GM19324 (cell line): ENCODE results near the gene RBM24.

Source experiments
- ATAC-seq: cut with Tn5 transposase; IDR thresholded peaks from one replicate; pipeline ENCODE4 v1.9.1; 2021; ENCODE audit warnings: mild to moderate bottlenecking, moderate library complexity; ENCODE audit not compliant: unreplicated experiment, low FRiP score

Gene RBM24

DNA sequence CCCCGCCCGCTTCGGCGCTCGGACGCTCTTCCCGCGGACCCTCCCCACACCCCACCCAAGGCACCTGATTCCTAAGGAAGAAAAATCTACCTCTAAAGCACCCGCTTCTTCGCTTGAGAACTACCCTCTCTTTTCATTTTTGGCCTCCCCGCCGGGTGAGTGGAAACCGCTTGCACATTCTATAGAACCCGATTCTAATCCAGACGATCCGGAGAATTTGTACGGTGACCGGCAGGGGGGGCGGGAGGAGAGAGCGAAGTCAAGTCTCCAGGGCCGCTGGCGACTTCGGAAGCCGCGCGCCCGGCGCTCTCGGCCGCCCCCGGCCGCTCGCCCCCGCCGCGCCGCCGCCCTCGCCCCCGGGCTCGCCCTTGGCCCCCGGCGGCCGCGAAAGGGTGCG, at the start of gene RBM24:
Gene RBM24, plus strand, starts transcription at position 262 of the 397 bp plus-strand sequence. CDS start 221 bp downstream, outside the sequence.
- no peak for ATAC-seq

DNA sequence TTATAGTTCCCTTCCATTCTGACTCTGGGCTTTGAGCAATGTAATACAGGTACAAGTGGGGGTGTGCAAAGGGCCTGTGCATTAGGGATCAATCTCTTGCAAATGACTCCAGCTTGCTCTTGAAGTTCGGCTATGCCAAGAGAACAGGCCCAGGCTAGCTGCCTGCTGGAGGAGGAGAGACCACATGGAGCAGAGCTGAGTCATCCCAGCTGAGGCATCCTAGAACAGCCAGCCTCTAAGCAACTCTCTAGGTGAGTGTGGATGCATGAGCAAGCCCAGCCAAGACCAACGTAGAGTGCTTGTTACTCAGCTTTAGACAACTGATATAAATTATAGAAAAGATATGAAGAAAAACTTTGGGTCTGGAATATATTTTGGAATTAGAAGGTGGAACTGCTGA, 47.6 kb upstream of the RBM24 start:
- ATAC-seq: no peak

DNA sequence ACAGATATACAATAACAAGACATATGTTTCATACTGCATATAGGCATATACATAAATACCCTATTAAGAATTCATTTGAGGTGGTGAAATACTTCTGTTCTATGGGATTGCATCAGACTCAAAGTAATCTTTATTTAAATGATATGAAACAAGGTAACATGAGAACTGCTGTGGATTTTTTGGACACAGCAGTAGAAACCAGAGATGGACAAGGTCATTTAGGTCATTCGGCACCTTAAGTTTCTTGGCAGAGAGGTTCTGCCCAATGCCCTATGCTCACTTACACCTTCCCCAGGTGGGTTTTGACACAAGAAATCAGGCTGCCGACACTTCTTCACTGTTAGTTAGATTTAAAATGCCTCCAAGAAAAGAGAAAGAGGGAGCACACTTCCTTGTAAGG, 43.9 kb upstream of the RBM24 start:
- no peak for ATAC-seq

DNA sequence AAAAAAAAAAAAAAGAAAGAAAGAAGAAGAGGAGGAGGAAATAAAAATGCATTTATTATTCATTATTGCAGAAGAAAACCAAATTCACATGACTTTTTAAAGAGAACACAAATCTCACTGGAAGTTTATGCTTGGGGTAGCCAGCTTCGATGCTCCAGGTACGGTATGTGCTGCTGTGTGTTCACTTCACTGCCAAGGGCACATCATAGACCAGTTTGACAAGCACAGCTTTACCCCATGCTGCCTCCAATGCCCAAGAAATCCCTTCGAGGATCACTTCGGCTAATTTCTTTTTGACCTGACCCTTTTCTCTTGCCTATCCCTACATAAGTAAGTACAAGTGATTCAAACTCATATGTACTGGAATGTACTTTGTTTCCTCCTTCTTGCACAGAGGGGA, 41.9 kb upstream of the RBM24 start:
- no peak for ATAC-seq

DNA sequence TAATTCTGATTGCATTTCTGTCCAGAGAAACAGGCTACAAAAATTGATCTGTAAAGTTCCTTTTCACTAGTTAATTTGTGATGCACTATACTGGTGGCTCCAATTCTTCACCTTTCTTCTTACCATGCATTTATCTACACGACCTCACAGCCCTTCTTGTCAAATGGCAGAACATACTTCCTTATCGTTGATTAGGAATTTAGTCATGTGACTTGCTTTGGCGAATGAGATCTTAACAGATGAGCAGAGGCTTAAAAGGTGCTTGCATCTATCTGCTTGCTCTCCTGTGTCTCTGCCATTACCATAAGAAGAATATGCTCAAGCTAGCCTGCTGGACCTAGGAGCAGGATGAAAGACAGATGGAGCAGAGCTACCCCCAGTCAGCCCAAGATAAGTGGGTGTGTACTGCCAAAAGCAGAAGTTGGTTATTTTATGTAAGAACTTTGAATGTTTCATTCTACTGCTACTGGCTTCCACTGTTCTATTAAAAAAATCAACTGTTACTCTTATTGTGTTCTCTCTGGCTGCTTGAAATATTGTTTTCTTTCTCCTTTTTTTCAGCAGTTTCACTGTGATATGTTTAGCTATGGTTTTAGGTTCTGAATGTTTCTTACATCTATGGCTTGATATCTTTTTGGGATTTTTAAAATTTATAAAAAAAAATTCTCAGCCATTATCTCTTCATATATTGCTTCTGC, 40.2 kb upstream of the RBM24 start:
- no peak for ATAC-seq

DNA sequence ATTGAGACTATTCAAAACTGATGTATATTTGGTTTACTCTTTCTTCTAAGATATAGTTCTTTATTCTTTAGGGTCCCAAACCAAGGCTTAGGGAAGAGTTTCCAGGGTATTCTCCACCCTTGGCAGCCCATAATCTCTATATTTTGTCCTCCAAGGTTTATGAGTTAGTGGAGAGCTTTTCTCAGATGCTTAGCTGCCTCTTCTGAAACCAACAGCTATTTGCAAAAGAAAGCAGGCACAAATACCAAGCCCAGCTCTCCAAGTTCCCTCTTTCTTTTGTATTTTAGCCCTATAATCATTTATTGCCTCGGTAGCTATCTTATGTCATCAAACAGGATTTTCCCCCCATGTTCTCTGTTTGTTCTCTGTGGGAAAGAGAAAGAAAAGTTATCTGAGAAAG, 39.1 kb upstream of the RBM24 start:
- ATAC-seq: no peak

DNA sequence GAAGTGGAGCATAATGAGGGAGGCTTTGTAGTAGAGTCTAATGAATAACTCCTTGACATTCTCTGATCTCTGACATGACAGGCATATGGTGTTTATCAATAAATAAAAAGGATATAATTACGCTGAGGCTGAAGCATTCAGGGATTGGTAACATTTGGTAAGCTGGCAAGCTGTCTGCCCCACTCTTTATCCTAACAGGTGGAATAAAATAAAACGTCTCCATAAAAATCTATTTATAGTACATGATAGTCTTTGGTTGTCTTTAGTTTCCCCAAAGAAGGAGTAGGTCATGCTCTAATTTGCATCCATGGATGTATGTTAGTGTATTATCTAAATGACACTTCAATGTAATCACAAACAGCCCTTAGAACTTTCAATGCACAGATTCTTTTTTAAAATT, 30.9 kb upstream of the RBM24 start:
- no peak for ATAC-seq

DNA sequence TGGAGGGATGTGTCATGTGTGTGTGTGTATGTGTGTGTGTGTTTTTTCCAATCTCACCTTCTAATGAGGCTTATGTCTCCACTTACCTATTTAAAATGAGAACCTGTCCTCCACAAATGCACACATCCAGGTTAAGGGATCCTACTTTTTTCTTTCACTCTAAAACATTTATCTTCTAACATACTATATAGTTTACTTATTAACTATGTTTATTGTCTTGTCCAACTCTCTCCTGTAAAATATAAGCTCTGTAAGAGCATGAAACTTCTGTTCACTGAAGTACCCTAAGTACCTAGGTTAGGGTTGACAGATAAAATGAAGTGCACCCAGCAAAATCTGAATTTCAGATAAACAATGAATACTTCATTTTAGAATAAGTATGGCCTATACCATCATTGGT, 29.2 kb upstream of the RBM24 start:
- ATAC-seq: no peak

DNA sequence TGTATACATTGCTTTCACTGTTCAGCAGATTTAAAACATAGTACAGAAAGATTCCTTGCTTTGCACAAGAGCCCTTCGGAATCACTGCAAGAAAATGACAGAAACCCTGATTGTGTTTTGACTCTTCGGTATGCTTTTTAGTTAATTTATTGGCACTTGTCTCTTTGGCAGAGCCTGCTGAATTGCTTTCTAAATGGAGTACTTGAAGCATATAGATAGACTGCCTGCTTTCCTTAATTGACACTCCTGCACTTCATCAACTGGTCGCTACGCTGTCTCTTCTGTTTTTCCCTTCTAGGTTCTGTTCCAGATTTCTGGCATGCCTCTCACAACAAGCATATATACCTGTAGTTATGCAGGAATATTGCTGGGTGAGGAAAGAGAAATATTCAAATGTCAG, 22.4 kb upstream of the RBM24 start:
- no peak for ATAC-seq

DNA sequence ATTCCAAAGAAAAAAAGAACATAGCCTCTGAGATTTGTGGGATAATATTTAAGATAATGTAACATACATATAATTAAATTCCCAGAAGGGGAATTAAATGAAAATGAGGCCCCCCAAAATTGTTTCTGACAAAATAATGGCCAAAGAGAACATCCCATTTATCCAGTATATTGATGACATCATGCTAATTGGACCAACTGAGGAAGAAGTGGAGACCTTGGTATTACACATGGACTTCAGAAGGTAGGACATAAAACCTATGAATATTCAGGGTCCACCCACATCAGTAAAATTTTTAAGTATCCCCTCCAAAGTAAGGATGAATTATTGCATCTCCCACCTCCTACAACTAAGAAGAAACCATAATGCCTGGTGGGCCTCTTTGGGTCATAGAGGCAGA, 15.6 kb upstream of the RBM24 start:
- no peak for ATAC-seq

DNA sequence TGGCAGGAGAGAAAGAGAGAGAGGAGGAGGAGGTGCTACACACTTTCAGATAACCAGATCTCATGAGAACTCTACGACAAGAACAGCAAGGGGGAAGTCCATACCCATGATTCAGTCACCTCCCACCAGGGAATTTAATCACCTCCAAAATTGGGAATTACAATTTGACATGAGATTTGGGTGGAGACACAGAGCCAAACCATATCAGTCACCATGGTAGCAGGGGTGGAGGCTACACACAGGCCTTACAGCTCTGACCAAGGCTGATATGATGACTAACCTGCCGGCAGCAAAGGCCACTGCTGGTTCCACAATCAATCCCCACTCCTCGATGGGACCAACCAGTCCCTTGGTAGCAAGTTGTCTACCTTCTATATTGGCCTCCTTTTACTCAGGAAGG, 13.6 kb upstream of the RBM24 start:
- no peak for ATAC-seq

DNA sequence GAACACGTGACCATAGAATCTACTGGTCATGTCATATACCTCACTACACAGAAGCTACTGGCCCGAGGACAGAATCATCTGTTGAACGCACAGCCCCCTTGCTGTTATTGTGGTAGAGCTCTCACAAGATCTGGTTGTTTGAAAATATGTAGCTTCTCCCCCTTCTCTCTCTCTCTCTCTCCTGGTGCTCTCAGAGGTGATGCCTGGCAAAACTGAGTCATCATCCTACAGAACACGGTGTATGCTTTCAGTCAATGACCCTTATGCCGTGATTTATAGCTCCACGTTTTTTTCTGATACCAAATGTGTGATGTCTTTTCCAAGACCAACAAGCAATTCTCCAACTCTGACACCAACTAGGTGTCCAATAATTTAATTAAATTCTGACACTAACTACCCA, 13.0 kb upstream of the RBM24 start:
- ATAC-seq: no peak

DNA sequence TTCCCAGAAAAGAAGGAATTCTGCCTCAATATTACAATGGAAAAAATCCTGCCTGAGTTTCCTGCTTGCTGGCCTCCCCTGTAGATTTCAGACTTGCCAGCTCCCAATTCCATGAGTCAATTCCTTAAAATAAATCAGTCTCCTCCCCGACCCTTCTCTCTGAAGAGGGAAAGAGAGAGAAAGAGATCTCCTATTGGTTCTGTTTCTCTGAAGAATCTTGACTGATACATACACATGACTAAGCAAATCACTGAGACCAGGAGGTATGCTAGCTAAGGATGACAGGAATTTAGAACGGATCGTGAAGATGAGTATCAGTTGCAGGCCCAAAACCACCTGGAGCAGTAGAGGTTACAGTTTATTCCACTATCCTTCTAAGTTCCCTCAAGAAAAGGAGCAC, 11.3 kb upstream of the RBM24 start:
- ATAC-seq: no peak

DNA sequence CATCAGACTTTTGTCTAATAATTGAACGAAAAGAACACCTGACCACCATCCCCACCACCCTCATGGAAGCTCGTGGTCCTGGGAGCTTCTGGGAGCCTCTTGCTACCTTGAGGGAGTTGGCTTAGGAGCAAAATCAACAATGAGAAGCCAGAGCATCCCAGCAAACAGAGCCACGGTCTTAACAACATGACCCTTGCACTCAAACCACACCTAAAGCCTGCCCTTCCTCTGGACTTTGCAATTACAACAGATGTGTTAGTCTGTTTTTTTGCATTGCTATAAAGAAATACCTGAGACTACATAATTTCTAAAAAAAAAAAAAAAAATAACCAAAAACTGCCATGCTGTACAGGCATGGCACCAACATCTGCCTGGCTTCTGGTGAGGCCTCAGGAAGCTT, 9.5 kb upstream of the RBM24 start:
- ATAC-seq: no peak

DNA sequence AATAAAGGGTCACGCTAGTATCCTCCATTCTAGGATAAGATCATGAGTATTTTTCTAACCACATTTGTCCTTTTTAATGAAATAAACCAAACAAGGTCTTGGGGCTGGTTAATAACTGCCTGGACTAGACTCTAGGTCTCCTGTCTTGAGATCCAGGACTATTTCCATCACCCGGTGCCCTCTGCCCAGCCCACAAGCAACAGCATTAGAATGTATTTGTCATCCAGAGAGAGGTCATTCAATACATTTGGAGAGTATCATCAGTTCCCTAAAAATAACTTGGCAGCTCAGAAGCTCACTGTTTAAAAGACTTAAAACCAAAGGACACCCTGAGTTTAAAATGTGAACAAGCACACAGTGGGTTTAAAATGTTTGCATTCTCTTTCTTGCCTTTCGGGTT, 4.4 kb upstream of the RBM24 start:
- no peak for ATAC-seq

DNA sequence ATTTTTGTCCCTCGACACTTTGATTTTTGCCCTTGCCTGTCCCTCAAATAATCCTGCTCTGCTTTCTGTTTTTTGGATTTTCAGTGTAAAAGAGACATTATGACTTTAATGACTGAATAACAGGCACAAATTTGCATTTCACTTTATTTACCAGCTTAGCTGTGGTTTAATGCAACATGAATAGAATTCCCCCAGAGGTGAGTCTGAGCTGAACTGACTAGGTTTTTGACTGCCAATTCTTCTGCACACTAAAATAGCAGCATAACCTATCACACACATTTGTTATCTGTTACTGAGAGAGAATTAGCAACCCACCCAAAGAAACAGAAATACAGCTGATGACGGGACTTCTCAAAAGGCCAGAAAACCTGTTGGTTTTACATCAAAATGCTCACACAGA, 3.9 kb upstream of the RBM24 start:
- ATAC-seq: no peak

DNA sequence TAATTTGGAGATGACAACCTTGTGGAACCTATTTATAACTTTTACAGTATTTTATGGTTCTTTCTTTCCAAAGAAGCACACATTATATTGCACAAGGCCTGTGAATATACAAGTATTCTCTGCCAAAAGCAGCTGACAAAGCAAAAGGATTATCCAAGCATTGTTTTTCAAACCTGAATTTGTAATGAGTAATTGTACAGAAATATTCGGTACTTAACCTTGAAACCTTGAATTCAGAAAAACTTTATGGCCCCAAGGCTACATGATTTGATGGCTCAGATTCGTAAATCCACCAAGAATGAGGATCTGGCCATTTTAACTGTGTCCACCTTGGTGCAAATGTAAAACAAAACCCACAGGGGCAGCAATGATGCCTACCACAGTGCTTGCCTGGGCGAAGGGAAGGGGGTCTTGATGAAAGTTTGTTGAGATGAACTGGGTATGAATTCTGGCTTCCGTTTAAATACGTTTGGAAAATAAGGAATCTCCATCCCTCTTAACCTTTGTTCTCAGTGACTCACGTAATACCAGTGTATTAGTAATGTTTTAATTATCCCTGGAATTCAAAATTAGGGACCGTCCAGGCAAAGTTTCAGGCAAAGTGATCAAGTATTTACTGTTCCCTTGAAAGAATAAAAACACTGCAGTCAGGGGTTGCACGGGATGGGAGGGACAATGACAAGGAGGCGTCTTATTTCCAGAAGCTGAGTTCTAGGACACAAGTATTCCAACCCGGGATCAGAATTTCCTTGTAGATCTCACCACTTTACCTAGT, 2.7 kb upstream of the RBM24 start:
- ATAC-seq: no peak

DNA sequence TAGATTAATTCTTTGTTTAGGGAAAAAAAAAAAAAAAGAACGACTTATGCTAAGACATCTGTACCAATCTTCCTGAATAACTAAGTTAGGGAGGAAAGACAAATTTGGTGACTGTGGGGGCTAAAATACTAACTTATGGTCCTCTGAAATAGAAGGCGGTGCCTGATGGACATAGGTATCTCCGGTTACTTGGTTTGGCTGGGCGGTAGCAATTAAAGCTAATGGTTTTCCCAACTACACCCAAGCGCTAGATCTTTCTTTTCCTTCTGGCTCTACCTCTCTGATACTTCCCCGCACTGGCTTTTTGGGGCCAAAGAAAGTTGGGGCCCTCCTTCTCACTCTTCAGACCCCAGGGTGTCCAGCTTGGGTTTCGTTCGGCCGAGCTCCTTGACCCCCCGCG, 1.0 kb upstream of the RBM24 start:
- ATAC-seq: no peak

DNA sequence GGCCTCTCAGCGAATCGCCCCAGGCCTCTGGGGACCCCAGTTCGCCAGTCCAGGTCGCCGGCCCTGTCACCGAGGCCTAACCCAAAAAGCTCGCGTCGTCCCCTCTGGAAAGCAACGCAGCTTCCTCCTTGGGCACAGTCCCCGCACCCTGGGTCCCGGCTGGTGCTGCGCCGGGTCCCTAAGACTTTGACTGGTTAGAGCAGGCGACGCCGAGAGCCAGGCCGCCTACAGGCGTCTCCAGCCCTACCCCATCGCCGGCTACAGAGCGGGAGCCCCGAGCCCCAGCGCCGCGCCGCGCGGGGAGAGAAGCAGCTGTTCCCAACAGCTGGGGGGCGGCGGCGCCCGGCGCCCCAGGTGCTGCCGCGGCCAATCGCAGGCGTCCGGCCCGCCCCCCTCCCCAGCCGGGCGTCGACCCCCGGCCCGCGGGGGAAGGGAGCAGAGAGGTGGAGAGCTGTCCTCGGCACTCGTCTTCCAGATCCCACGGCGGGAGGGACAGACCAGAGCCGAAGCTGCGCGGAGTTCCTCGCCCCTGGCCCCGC, 540 bp upstream of the RBM24 start:
- ATAC-seq: no peak

DNA sequence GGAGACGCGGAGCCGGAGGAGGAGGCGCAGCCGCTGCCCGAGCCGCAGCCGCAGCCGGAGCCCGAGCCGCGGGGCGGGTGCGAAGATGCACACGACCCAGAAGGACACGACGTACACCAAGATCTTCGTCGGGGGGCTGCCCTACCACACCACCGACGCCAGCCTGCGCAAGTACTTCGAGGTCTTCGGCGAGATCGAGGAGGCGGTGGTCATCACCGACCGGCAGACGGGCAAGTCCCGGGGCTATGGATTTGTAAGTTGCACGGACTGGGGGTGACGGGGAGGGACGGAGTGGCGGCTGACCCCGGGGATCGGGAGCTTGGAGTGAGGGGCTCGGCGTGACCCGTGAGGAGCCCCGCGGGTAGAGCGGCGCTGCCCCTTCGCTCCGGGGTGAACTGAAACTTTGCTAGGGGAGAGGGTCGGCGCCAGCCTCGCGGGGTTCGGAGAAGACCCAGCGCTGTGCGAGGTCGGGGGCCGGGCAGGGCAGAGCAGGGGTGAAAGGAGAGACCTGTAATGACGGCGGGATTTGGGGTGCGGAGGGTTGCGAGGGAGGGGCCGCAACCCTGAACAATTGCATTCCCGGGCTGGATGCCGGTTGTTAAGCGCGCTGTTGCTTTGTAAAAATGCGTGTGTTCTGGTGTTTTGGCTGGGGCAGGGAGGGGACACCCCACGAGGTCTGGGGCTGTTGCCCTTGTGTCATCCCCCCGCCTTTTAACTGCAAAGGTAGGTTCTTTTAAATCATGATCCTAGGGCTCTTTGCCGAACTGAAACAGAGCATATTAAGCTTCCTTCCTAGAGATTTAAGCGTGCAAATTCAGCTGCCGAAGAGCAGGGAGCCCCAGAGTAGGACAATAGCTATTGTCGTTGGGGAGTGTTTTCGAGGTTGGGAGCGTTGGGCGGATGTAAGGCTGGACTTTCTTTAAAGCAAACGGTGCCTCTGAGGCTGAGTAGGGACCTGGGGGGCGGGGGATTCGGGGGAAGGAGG, 628 bp downstream of the RBM24 start:
- no peak for ATAC-seq

DNA sequence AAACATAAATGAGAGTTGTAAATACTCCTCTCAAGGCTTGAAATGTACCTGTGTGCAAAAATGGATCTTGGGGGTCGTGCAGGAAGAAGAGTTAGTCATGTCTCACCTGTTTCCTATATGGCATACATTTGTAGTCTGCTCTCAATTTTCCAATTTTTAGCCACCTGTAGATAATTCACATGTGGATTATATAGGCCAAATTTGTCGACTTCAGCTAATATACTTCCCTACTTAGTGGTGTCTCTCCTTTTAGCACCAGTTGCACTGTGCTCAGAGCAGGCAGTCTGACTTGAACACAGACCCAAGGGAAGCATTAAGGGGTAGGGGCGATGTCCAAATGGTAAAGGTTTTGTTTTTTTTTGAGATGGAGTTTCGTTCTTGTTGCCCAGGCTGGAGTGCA, 1.9 kb downstream of the RBM24 start:
- ATAC-seq: no peak
